Germinal center (tissue), 1 donor: ENCODE measurements around the gene ATP23.

Experiments
- DNase-seq: peaks from one replicate; pipeline ENCODE4 v3.0.0; 2012; ENCODE audit warnings: mixed read lengths, low spot score

Gene ATP23

GRCh38 chr12:57908511-57908910 is 32.9 kb upstream of the ATP23 start:
- no peak for DNase-seq

GRCh38 chr12:57909056-57909455 is 32.3 kb upstream of the ATP23 start:
- DNase-seq, result no peak

DNA sequence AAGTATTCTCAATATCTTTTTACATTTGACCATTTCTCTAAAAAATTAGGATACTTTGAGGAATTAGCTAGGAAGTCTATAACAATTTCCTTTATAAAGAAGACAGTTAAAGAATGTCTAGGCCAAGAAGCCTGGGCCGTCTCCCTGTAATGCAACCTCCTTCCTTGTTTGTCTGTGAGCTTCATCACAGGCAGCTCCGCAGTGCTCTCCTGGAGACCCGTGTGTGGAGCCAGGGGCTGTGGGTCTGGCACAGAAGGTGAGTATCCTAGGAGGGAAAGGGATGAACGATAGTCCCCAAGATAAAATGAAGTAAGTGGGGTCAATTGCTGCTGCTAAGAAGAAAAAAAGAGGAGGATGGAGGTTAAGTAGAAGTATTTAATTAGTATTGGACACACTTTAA is 31.8 kb upstream of the ATP23 start:
- DNase-seq, result no peak

- no peak for DNase-seq
Observed at GRCh38 chr12:57918147-57918546, 23.2 kb upstream of the ATP23 start.

GRCh38 chr12:57927086-57927485 is 14.3 kb upstream of the ATP23 start:
- no peak for DNase-seq

DNA sequence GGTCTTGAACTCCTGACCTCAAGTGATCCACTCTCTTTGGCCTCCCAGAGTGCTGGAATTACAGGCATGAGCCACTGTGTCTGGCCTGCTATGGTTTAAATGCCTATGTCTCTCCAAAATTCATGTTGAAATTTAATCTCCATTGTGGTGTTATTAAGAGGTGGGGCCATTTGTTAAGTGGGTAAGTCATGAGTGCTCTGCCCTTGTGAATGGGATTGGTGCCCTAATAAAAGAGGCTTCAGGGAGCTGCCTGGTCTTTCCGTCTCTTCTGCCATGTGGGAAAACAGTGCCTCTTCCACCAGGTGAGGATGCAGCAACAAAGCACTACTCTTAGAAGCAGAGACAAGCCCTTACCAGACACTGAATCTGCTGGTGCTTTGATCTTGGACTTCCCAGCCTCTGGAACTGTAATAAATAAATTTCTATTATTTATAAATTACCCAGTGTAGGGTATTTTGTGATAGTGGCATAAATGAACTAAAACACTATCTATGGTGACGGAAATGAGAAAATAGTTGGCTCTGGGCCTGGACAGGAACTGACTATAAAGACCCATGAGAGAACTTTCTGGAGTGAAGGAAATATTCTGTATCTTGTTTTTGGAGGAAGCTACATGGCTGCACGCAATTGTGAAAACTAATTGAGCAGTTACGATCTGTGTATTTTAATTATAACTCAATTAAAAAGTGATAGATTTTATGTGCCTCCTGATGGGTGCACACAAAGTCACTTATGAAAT is 12.1 kb upstream of the ATP23 start:
- no peak for DNase-seq

DNA sequence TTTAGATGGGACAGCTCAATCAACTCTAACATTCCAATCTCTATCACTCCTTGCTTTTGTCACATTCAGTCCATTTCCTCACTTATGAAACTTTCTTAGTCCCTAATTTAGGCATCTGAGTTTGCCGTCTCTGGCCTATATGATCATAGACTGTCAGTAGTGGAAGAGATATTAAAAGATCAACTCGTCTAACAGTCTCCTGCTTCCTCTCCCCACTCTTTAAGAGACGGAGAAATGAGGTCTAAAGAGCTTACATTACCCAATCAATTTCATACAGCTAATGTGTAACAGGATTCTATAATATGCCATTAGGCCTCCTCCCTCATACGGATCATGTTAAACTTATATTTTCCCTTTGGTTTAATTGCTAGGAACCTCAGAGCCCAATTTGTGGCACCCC is 6.5 kb upstream of the ATP23 start:
- DNase-seq, result no peak

GRCh38 chr12:57935331-57935730 is 6.0 kb upstream of the ATP23 start:
- DNase-seq, result no peak

DNA sequence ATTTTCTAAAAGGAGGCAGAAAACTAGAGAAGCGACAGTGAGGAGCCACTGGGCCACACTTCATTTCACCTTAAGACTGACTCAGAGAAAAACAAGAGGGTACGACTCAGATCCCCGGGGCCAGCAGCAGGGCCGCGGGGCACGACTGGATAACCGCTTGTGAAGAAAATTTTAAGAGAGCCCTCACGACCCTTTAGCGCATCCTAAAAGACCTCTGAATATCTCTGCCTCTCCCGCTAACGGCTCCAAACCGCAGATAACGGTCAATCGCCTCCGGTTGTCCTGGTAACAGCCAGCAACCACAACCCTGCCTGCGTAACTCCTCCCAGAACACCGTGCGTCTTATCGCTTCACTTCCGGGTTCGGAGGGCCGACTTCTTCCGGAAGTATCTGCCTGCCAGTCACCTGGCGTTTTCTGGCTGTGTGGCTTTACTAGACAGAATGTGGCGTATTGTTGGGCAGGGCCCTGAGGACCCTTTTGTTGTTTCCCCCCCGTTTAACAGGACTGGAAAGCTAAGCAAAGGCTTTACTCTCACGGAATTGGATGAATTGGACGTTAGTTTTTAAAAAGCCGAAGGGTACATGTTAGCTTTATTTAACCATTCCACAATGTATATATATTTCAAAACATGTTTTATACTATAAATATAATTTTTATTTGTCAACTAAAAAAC is 5.4 kb upstream of the ATP23 start:
- peak; percentile 87 for DNase-seq

- no peak for DNase-seq
Observed at GRCh38 chr12:57936513-57936883, 4.9 kb upstream of the ATP23 start.

GRCh38 chr12:57939291-57939690 is 2.1 kb upstream of the ATP23 start:
- no peak for DNase-seq

DNA sequence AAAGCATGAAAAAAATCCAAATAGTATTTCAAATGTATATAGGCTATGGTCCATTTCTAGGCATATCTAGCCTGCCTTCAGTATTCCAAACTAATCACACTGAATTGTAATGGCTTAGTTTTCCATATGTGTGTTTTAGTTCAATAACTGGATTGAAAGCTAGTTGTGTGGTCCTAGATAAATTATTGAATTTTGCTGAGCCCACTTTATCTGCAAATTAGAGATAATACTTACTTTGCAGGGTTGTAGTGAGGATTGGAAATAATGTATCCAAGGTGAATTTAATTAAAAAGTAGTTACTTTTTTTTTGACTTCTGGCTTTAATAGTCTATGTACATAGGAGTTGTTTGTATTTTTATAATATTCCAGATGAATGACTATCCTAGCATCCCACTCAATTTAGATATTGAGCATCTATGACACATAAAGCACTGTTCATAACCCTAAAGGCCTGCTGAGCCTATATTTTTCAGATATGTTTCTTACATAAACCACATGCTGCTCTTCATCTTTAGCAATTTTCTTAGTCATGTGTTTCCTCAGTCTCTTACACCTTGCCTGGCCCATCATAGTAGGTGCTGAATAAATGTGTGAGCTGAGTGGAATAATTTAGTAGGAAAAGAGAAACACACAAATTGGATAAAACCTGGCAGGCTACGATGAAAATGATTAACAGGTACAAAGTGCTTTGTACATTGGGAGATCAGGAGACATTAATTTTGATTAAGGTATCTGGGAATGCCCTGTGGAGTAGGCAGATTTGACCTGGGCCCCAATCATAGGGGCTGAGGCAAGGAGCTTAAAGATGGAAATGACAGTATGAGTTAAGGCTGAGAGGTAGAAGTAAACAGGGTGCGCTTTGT is 1.1 kb upstream of the ATP23 start:
- no peak for DNase-seq

- no peak for DNase-seq
Observed at GRCh38 chr12:57940915-57941164, 527 bp upstream of the ATP23 start.

- no peak for DNase-seq
Observed at GRCh38 chr12:57943438-57944080, 2.2 kb downstream of the ATP23 start.

DNA sequence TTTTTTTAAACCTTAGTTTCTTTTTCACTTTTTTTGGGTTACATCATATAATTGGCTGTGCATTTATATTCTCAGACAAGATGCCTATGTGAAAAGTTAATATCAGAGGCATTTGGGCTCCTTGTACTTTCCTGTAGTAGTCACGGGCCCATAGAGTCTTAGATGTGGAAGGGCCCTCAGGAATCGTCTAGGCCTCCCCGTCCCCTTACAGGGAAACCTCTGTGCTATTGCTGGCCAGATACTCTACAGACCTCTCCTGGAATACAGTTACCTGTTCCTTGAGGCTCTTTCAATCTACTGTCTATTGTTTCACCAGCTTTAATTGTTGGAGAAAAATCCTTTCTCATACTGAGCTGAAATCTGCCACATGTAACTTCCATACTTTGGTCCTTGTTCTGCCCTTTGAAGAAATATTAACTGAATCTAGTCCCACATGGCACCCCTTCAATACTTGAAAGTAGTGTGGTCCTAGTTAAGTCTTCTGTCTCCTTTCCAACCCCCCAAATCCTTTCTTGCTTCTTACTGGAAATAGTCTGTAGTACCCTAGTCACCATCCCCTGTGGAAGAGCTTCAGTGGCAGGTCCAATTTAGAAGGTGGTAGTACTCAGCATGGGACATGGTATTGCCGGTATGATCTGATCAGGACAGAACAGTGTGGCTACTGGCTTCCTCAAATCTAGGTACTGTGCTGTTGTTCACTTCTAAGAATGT is 3.1 kb downstream of the ATP23 start:
- no peak for DNase-seq

- no peak for DNase-seq
Observed at GRCh38 chr12:57952766-57953165, 11.4 kb downstream of the ATP23 start.

GRCh38 chr12:57954768-57955167 is 13.4 kb downstream of the ATP23 start:
- no peak for DNase-seq

GRCh38 chr12:57958061-57958657 is 16.8 kb downstream of the ATP23 start:
- no peak for DNase-seq

GRCh38 chr12:57964421-57964820 is 23.1 kb downstream of the ATP23 start:
- DNase-seq, result no peak

DNA sequence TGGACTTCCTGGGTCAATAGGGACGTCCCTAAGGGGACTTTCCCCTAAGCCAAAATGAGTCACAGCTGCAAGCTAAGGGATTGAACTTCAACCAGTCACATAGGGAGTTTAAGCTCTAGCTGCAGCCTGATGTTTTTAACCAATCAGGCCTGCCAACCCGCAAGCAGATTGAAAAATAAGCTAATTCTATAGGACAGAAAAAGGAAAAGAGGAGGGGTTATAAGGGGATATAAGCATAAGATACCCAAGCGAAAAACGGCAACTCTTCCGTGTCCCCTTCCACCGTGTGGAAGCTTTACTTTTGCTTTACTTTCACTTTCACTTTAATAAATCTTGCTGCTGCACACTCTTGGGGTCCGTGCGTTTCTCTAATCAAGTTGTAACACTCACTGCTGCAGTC is 24.4 kb downstream of the ATP23 start:
- DNase-seq, result no peak

DNA sequence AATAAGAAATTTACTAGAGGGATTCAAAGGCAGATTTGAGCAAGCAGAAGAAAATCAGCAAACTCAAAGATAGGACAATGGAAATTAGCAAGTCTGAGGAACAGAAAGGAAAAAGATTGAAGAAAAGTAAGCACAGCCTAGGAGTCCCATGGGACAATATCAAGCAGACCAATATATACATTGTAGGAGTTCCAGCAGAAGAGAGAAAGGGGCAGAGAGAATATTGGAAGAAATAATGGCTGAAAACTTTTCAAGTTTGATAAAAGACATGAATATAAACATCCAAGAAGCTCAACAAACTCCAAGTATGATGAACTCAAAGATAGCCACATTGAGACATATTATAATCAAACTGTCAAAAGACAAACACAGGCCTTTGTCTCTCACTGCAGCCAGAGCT is 25.2 kb downstream of the ATP23 start:
- DNase-seq, result no peak
